WTC11 (cell line): ENCODE measurements around the gene CYB5B.

Source experiments
- FOXK1 ChIP-seq: sonication (generic); formaldehyde crosslinking; IDR thresholded peaks from 2 replicates; pipeline ENCODE4 v1.8.0; 2022; ENCODE audit warnings: mild to moderate bottlenecking, moderate library complexity, missing genetic modification reagents
- IRF2 ChIP-seq: sonication (generic); formaldehyde crosslinking; IDR thresholded peaks from 2 replicates; pipeline ENCODE4 v1.8.0; 2022; ENCODE audit warnings: low read depth, missing genetic modification reagents, borderline replicate concordance
- TF ChIP-seq, protein P1 (sequence below): sonication (generic); formaldehyde crosslinking; IDR thresholded peaks from 2 replicates; pipeline ENCODE4 v1.8.0; 2023; ENCODE audit warnings: missing genetic modification reagents
- TF ChIP-seq, protein P2 (sequence below): sonication (generic); formaldehyde crosslinking; IDR thresholded peaks from 2 replicates; pipeline ENCODE4 v1.8.0; 2022; ENCODE audit warnings: mild to moderate bottlenecking, missing genetic modification reagents
- TF ChIP-seq, protein P3 (sequence below): fragments of 200-600 bp; IDR thresholded peaks from 2 replicates; pipeline ENCODE4 v1.8.0; 2022; ENCODE audit warnings: antibody characterized with exemption

DNA sequence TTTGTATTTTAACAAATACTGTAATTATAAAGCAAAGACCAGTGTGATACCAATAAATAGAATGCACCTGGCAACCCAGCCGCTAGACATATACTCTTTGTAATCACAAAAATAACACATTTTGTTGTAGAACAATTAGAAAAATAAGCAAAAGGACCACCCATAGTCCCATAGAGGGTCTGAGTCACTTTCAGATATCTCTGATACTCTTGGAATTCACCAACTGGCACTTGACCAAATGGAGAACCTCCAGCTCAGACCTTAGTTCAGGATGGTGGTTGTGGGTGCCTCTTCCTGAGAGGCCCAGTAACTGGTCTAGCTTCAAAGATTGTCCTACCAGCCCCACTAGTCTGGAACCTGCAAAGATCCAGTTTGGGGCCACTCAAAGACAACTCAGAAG lies 37.8 kb upstream of the CYB5B start:
- TF ChIP-seq, protein P1, sequence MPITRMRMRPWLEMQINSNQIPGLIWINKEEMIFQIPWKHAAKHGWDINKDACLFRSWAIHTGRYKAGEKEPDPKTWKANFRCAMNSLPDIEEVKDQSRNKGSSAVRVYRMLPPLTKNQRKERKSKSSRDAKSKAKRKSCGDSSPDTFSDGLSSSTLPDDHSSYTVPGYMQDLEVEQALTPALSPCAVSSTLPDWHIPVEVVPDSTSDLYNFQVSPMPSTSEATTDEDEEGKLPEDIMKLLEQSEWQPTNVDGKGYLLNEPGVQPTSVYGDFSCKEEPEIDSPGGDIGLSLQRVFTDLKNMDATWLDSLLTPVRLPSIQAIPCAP (CRISPR knock-in tag), result no peak
- TF ChIP-seq, protein P2, sequence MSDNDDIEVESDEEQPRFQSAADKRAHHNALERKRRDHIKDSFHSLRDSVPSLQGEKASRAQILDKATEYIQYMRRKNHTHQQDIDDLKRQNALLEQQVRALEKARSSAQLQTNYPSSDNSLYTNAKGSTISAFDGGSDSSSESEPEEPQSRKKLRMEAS (CRISPR knock-in tag), result no peak
- TF ChIP-seq, protein P3, sequence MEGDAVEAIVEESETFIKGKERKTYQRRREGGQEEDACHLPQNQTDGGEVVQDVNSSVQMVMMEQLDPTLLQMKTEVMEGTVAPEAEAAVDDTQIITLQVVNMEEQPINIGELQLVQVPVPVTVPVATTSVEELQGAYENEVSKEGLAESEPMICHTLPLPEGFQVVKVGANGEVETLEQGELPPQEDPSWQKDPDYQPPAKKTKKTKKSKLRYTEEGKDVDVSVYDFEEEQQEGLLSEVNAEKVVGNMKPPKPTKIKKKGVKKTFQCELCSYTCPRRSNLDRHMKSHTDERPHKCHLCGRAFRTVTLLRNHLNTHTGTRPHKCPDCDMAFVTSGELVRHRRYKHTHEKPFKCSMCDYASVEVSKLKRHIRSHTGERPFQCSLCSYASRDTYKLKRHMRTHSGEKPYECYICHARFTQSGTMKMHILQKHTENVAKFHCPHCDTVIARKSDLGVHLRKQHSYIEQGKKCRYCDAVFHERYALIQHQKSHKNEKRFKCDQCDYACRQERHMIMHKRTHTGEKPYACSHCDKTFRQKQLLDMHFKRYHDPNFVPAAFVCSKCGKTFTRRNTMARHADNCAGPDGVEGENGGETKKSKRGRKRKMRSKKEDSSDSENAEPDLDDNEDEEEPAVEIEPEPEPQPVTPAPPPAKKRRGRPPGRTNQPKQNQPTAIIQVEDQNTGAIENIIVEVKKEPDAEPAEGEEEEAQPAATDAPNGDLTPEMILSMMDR, result no peak
- no peak for TF ChIP-seq IRF2 (CRISPR knock-in tag)
- TF ChIP-seq FOXK1 (CRISPR knock-in tag), result no peak
